Thyroid gland (tissue), 4 donors: ENCODE results near the gene TPCN1. TPM values are rescaled to one million over a fixed set of nuclear protein-coding genes. Genes with fewer than 3 reads are reported as not detected.

Experiments
- DNase-seq, 2 donors: peaks; one replicate each; pipeline ENCODE4 v3.0.0-alpha.2; 2019
- H3K27ac ChIP-seq, 3 donors: fragments of 200-600 bp; sonication (generic); 1 replicate in 2 of 3; 2 replicates in 1 of 3; pipeline ENCODE4 v1.5.1; 2016 to 2019; ENCODE audit warnings: mild to moderate bottlenecking in 1 of 3, moderate library complexity in 1 of 3
- H3K27me3 ChIP-seq: fragments of 200-600 bp; sonication (generic); one replicate; pipeline ENCODE4 v1.5.1; 2019
- H3K36me3 ChIP-seq, 2 donors: fragments of 200-600 bp; sonication (generic); one replicate each; pipeline ENCODE4 v1.5.1; 2016 to 2019
- H3K4me1 ChIP-seq, 2 donors: fragments of 200-600 bp; sonication (generic); one replicate each; pipeline ENCODE4 v1.5.1; 2017 to 2019
- H3K4me3 ChIP-seq, 3 donors: fragments of 200-600 bp; sonication (generic); replicated peaks in 1 of 3; 1 replicate in 2 of 3; 2 replicates in 1 of 3; pipeline ENCODE4 v1.5.1; 2016; ENCODE audit warnings: mild to moderate bottlenecking in 1 of 3
- H3K9me3 ChIP-seq: fragments of 200-600 bp; sonication (generic); one replicate; pipeline ENCODE4 v1.5.1; 2017
- POLR2A ChIP-seq, 2 donors: fragments of 450-650 bp; IDR thresholded peaks; one replicate each; pipeline ENCODE4 v1.6.1; 2017; ENCODE audit warnings: antibody characterized with exemption in 2 of 2, mild to moderate bottlenecking in 2 of 2, moderate library complexity in 1 of 2
- WGBS, 2 donors: methylation state at CpG; one replicate each; pipeline ENCODE4 v1.1.5; 2017; 5-methylcytosine and 5-hydroxymethylcytosine counted together
- intact Hi-C: fragments of 100-400 bp; cut with DNase I; formaldehyde crosslinking; loops from one replicate; pipeline ENCODE4 v1.15.1; 2023
- total RNA-seq, 4 donors: library from RNA; depleted of rRNA; stranded (reverse); fragments of >200 nt; gene quantifications; one replicate each; pipeline ENCODE4 v1.2.3, GENCODE V29; 2016
- TF ChIP-seq, protein P1 (sequence below), 6 experiments: fragments of 200-600 bp in 3 of 6; fragments of 450-650 bp in 3 of 6; sonication (generic) in 3 of 6; IDR thresholded peaks; one replicate each; pipeline ENCODE4 v1.5.1; 2016 to 2019; ENCODE audit warnings: antibody characterized with exemption in 6 of 6, mild to moderate bottlenecking in 2 of 6, inconsistent platforms in 1 of 6, moderate library complexity in 1 of 6

Gene TPCN1
- total RNA-seq, 4 donors from 2014 or later: 58.3 to 135 (median 109) TPM

DNA sequence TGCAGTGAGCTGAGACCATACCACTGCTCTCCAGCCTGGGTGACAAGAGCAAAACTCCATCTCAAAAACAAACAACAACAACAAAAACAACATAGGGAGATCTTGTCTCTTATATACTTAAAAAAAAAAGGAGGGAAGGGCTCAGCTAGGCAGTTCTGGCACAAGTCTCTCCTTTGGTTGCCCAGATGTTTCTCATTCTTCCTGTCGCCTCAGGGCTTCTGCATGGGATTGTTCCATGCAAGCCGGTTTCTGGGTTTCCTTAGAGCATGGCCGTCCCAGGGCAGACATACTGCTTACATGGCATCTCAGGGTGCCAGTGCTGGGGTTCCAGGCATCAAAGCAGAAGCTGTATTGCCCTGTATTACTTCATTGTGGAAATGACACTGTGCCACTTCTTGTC lies 118.8 kb downstream of the TPCN1 start:
- H3K27ac ChIP-seq: no peak overlapping the region
- intact Hi-C loops: no loop called here
- no peaks in the 10 kb centered on the region for H3K36me3 ChIP-seq
- DNase-seq: no peak
- H3K4me3 ChIP-seq: no peak overlapping the region
- H3K9me3 ChIP-seq: no peaks in the 10 kb centered on the region
- H3K4me1 ChIP-seq: peaks cover 0 to 6% of the 10 kb centered on the region in 2 donors
- TF ChIP-seq, protein P1, sequence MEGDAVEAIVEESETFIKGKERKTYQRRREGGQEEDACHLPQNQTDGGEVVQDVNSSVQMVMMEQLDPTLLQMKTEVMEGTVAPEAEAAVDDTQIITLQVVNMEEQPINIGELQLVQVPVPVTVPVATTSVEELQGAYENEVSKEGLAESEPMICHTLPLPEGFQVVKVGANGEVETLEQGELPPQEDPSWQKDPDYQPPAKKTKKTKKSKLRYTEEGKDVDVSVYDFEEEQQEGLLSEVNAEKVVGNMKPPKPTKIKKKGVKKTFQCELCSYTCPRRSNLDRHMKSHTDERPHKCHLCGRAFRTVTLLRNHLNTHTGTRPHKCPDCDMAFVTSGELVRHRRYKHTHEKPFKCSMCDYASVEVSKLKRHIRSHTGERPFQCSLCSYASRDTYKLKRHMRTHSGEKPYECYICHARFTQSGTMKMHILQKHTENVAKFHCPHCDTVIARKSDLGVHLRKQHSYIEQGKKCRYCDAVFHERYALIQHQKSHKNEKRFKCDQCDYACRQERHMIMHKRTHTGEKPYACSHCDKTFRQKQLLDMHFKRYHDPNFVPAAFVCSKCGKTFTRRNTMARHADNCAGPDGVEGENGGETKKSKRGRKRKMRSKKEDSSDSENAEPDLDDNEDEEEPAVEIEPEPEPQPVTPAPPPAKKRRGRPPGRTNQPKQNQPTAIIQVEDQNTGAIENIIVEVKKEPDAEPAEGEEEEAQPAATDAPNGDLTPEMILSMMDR (IDR thresholded peaks at IDR 0.05): no peak
- TF ChIP-seq POLR2A (IDR thresholded peaks at IDR 0.05): no peak
- H3K27me3 ChIP-seq: no peaks in the 10 kb centered on the region
- WGBS, 2 donors: 88 to 96% methylated on average over 3 of the region's 3 CpGs

DNA sequence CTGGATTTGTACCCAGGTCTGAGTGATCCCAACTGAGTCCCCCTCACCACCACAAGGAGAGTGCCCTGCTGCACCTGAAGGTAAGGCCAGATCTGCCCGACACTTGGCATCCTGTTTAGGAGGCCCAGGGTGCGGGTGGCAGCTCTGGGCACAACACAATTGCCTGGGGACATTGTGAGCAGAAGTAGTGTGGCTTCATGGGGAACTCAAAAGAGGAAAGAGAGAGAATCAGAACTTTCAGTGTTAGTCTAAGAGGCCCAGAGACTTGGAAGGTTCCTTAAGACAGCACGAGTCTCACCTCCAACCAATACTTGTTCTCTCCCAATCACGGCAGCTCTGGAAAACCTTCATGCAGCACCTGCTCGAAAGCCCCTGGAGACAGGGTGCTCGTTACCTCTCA lies 120.3 kb downstream of the TPCN1 start:
- intact Hi-C loops: no loop called here
- Histone ChIP-seq H3K36me3 (no peaks in the 10 kb centered on the region), H3K4me1 (no peaks in the 10 kb centered on the region), H3K4me3 (no peak overlapping the region), H3K9me3 (no peaks in the 10 kb centered on the region), H3K27ac (no peak overlapping the region), H3K27me3 (no peaks in the 10 kb centered on the region)
- TF ChIP-seq, protein P1 (IDR thresholded peaks at IDR 0.05): no peak
- TF ChIP-seq POLR2A (IDR thresholded peaks at IDR 0.05): no peak
- WGBS, 2 donors: 82 to 86% methylated on average over 6 of the region's 6 CpGs
- no peak for DNase-seq

DNA sequence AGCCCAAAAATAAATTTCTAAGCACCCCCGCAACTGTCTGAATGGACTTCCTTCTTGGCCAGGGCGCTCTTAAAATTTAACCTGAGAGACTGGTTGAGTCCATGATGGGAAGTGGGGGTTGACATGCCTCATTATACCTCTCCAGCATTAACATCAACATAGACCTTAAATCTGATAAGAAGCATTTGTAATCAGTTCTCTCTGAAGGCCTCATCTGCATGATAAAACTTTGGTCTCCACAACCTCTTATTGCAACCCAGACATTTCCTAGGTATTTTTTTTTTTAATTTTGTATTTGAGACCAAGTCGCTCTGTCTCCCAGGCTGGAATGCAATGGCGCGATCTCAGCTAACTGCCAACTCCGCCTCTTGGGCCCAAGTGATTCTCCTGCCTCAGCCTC lies 124.1 kb downstream of the TPCN1 start:
- H3K27ac ChIP-seq: no peak overlapping the region
- DNase-seq: no peak
- no peaks in the 10 kb centered on the region for H3K4me1 ChIP-seq
- intact Hi-C loops: no loop called here
- WGBS, 2 donors: 93 to 94% methylated on average over 6 of the region's 6 CpGs
- TF ChIP-seq, protein P1 (IDR thresholded peaks at IDR 0.05): no peak
- no peak for TF ChIP-seq POLR2A (IDR thresholded peaks at IDR 0.05)
- no peaks in the 10 kb centered on the region for H3K27me3 ChIP-seq
- H3K4me3 ChIP-seq: no peak overlapping the region
- no peaks in the 10 kb centered on the region for H3K36me3 ChIP-seq
- no peaks in the 10 kb centered on the region for H3K9me3 ChIP-seq

DNA sequence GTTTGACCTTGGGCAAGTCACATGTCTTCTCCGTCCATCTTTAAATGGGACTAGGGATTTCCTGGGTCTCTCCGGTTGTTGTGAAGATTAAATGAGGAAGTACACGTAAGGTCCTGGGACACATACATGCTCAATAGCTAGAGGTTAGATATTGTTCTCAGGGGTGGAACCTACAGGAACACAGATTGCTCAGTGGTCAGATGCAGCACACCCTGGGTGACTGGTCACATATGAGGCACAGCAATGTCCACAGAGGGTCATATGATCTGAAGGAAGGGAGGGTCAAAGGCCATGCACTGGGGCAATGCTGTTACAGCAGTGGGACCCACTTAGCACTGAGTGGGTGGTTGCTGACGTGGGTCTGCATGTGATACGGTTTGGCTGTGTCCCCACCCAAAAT lies 125.1 kb downstream of the TPCN1 start:
- Histone ChIP-seq H3K36me3 (no peaks in the 10 kb centered on the region), H3K27me3 (no peaks in the 10 kb centered on the region), H3K4me3 (no peak overlapping the region), H3K27ac (no peak overlapping the region), H3K9me3 (no peaks in the 10 kb centered on the region), H3K4me1 (no peaks in the 10 kb centered on the region)
- no peak for DNase-seq
- no peak for TF ChIP-seq POLR2A (IDR thresholded peaks at IDR 0.05)
- TF ChIP-seq, protein P1 (IDR thresholded peaks at IDR 0.05): no peak
- intact Hi-C loops: no loop called here
- 86 to 92% methylated on average over 5 of the region's 5 CpGs for WGBS, 2 donors

DNA sequence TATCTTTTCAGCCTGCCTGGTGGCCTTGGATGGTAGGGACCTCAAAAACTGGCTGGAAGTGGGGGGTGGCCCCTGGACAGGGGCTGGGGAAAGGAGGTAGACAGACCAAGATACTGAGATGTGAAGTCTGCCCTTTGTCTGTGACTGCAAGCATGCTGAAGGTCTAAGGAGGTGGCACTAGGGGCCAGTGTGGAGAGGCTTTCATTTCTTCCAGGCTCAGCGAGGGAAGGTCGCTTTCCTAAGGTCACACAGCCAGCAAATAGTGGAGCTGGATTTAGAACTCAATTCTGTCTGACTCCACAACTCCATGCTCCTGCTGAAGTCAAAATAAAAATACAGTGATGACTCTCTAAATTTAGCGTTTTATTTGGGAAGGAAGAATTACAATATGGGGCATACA lies 125.8 kb downstream of the TPCN1 start:
- Histone ChIP-seq H3K9me3 (no peaks in the 10 kb centered on the region), H3K4me1 (no peaks in the 10 kb centered on the region), H3K4me3 (no peak overlapping the region), H3K36me3 (no peaks in the 10 kb centered on the region), H3K27ac (no peak overlapping the region), H3K27me3 (no peaks in the 10 kb centered on the region)
- DNase-seq: no peak
- TF ChIP-seq, protein P1 (IDR thresholded peaks at IDR 0.05): no peak
- no peak for TF ChIP-seq POLR2A (IDR thresholded peaks at IDR 0.05)
- intact Hi-C loops: no loop called here
- WGBS, 2 donors: 92 to 95% methylated on average over 3 of the region's 3 CpGs
